ENCODE measurements around the gene GCSH. TPM values are rescaled to one million over a fixed set of nuclear protein-coding genes. Genes with fewer than 3 reads are reported as not detected.

The GCSH gene
- total and polyA plus RNA-seq, 4 donors = 34.6 to 132 (median 55.0) TPM

- TF ChIP-seq RAD21 (IDR thresholded peaks at IDR 0.05) (no peak), ATF3 (IDR thresholded peaks at IDR 0.05) (no peak), YY1 (IDR thresholded peaks at IDR 0.05) (no peak)
Measured at GRCh38 chr16:81067166-81067565, 29.0 kb downstream of the GCSH start (continued).

GRCh38 chr16:81066681-81067080 is 29.5 kb downstream of the GCSH start:
- Histone ChIP-seq H3K9me3 (ENCODE audit: control insufficient read depth in 4 of 4, low read length in 3 of 4) (no peaks in the 10 kb centered on the region), H3K4me3 (ENCODE audit: low read depth in 1 of 3, low read length in 3 of 3) (no peak overlapping the region), H3K27ac (ENCODE audit: low read depth in 1 of 2, low read length in 2 of 2) (no peak overlapping the region), H3K9ac (ENCODE audit: low read depth in 1 of 2, low read length in 2 of 2) (no peak overlapping the region), H3K27me3 (ENCODE audit: control insufficient read depth in 4 of 4, insufficient read depth in 4 of 4, low read length in 3 of 4) (no peaks in the 10 kb centered on the region), H3K36me3 (ENCODE audit: control insufficient read depth in 4 of 4, insufficient read depth in 3 of 4, low read depth in 1 of 4, low read length in 3 of 4) (no peaks in the 10 kb centered on the region), H3K4me1 (ENCODE audit: control insufficient read depth in 4 of 4, insufficient read depth in 4 of 4, low read length in 3 of 4) (no peaks in the 10 kb centered on the region)
- 74% methylated on average over 4 of the region's 4 CpGs for WGBS
- no peak for DNase-seq (ENCODE audit: low spot score)
- no peak for TF ChIP-seq EGR1 (IDR thresholded peaks at IDR 0.05; ENCODE audit: low read depth in 2 of 2)
- TF ChIP-seq RAD21 (IDR thresholded peaks at IDR 0.05) = no peak
- TF ChIP-seq CTCF (IDR thresholded peaks at IDR 0.05; ENCODE audit: low read depth, low read length, missing input control) = no peak
- TF ChIP-seq ZBTB33 (IDR thresholded peaks at IDR 0.05) = no peak
- no peak for TF ChIP-seq HNF4A (conservative IDR thresholded peaks at IDR 0.05)
- no peak for TF ChIP-seq NR2F2 (IDR thresholded peaks at IDR 0.05)
- no peak for TF ChIP-seq TAF1 (conservative IDR thresholded peaks at IDR 0.05)
- no peak for TF ChIP-seq ATF3 (IDR thresholded peaks at IDR 0.05)
- no peak for TF ChIP-seq FOXA2 (IDR thresholded peaks at IDR 0.05)
- no peak for TF ChIP-seq JUND (IDR thresholded peaks at IDR 0.05)
- no peak for TF ChIP-seq YY1 (IDR thresholded peaks at IDR 0.05)
- TF ChIP-seq REST (IDR thresholded peaks at IDR 0.05) = no peak
- no peak for TF ChIP-seq SP1 (IDR thresholded peaks at IDR 0.05)
